H1 (cell line): ENCODE results near the gene HTR1B. TPM values are rescaled to one million over a fixed set of nuclear protein-coding genes. Genes with fewer than 3 reads are reported as not detected.

Experiments used
- CTCF ChIA-PET: fragments of 300-600 bp; sonication (Branson Sonifier 250); formaldehyde crosslinking; loops from one replicate; lab custom pipeline; 2021; ENCODE audit not compliant: partially characterized antibody; lab: Charles Lee
- POLR2A ChIA-PET: fragments of 300-600 bp; sonication (Branson Sonifier 250); formaldehyde crosslinking; loops from one replicate; lab custom pipeline; 2021; ENCODE audit warnings: inconsistent platforms; ENCODE audit not compliant: partially characterized antibody; lab: Charles Lee
- DNase-seq, 2 experiments: peaks; one replicate each; pipeline versions ENCODE4 v3.0.0 to v3.0.0-alpha.2; 2010 to 2022; ENCODE audit warnings: low spot score in 2 of 2, low read depth in 1 of 2, mixed read lengths in 1 of 2
- FAIRE-seq: peaks from 2 replicates; lab custom pipeline; 2011; peaks lifted over from hg19 to GRCh38; lab: Jason Lieb, UNC
- H2AFZ ChIP-seq: 2 replicates; pipeline ENCODE4 v1.8.1; 2012; ENCODE audit warnings: low read length, inconsistent platforms
- H2AK5ac ChIP-seq: 2 replicates; pipeline ENCODE4 v1.6.1; 2013; ENCODE audit warnings: low read depth, low read length
- H2BK120ac ChIP-seq: replicated peaks from 2 replicates; pipeline ENCODE3; 2013; ENCODE audit warnings: low read depth, low read length, inconsistent platforms
- H2BK12ac ChIP-seq: 2 replicates; pipeline ENCODE4 v1.6.1; 2013; ENCODE audit warnings: low read depth, low read length
- H2BK15ac ChIP-seq: 2 replicates; pipeline ENCODE4 v1.6.1; 2013; ENCODE audit warnings: low read length
- H2BK20ac ChIP-seq: 2 replicates; pipeline ENCODE4 v1.6.1; 2013; ENCODE audit warnings: low read length
- H2BK5ac ChIP-seq: 2 replicates; pipeline ENCODE4 v1.6.1; 2013; ENCODE audit warnings: low read depth, low read length
- H3K14ac ChIP-seq: 2 replicates; pipeline ENCODE4 v1.6.1; 2013; ENCODE audit warnings: inconsistent platforms; ENCODE audit not compliant: insufficient read length
- H3K18ac ChIP-seq: 2 replicates; pipeline ENCODE4 v1.6.1; 2013; ENCODE audit warnings: low read length; ENCODE audit errors: extremely low read depth
- H3K23ac ChIP-seq: 2 replicates; pipeline ENCODE4 v1.6.1; 2013; ENCODE audit warnings: inconsistent platforms; ENCODE audit not compliant: insufficient read length
- H3K23me2 ChIP-seq: 2 replicates; pipeline ENCODE4 v1.6.1; 2013; ENCODE audit warnings: low read depth, low read length
- H3K27ac ChIP-seq: 2 replicates; pipeline ENCODE4 v1.6.1; 2011; ENCODE audit warnings: low read depth, low read length, inconsistent platforms
- H3K27me3 ChIP-seq, 4 experiments: replicated peaks in 1 of 4; 1 replicate in 1 of 4; 2 replicates in 3 of 4; pipeline versions ENCODE4 v1.6.1 to v1.8.1; 2011 to 2013; ENCODE audit warnings: low read length in 3 of 4, mild to moderate bottlenecking in 3 of 4, inconsistent platforms in 2 of 4, mixed read lengths in 2 of 4, moderate library complexity in 1 of 4; ENCODE audit not compliant: control insufficient read depth in 3 of 4, insufficient read depth in 3 of 4; ENCODE audit errors: extremely low read depth in 1 of 4
- H3K36me3 ChIP-seq, 4 experiments: 2 replicates each; pipeline versions ENCODE4 v1.6.1 to v1.8.1; 2011 to 2013; ENCODE audit warnings: mild to moderate bottlenecking in 4 of 4, low read length in 3 of 4, moderate library complexity in 2 of 4, control low read depth in 1 of 4, inconsistent platforms in 1 of 4; ENCODE audit not compliant: insufficient read depth in 4 of 4, control insufficient read depth in 2 of 4
- H3K4ac ChIP-seq: replicated peaks from 2 replicates; pipeline ENCODE3; 2013; ENCODE audit warnings: low read length, low read depth, mixed read lengths, inconsistent platforms; ENCODE audit not compliant: insufficient read length
- H3K4me1 ChIP-seq, 4 experiments: replicated peaks in 1 of 4; 1 replicate in 1 of 4; 2 replicates in 3 of 4; pipeline versions ENCODE4 v1.6.1 to v1.8.1; 2011 to 2013; ENCODE audit warnings: low read length in 3 of 4, inconsistent platforms in 2 of 4, mixed read lengths in 1 of 4; ENCODE audit not compliant: insufficient read depth in 4 of 4, control insufficient read depth in 3 of 4
- H3K4me2 ChIP-seq, 2 experiments: 2 replicates each; pipeline versions ENCODE4 v1.6.1 to v1.8.1; 2011 to 2013; ENCODE audit warnings: low read depth in 2 of 2, low read length in 2 of 2, control low read depth in 1 of 2, inconsistent platforms in 1 of 2, mild to moderate bottlenecking in 1 of 2; ENCODE audit not compliant: insufficient read depth in 1 of 2
- H3K4me3 ChIP-seq, 4 experiments: fragments of 200-600, 300-600 bp in 1 of 4; sonication (generic), shearing (Covaris generic), sonication (Bioruptor Twin) in 1 of 4; 2 replicates each; pipeline versions ENCODE4 v1.5.1 to v1.8.1; 2011 to 2016; ENCODE audit warnings: low read length in 4 of 4, low read depth in 3 of 4, control low read depth in 2 of 4, inconsistent platforms in 2 of 4, mild to moderate bottlenecking in 2 of 4, mixed read lengths in 1 of 4, moderate library complexity in 1 of 4; ENCODE audit not compliant: insufficient read depth in 2 of 4; ENCODE audit errors: extremely low read depth in 1 of 4
- H3K56ac ChIP-seq: replicated peaks from 2 replicates; pipeline ENCODE3; 2013; ENCODE audit warnings: low read depth, mild to moderate bottlenecking, mixed read lengths, low read length, inconsistent platforms; ENCODE audit not compliant: insufficient read length
- H3K79me1 ChIP-seq: 2 replicates; pipeline ENCODE4 v1.6.1; 2013; ENCODE audit warnings: low read depth, low read length, control low read depth
- H3K79me2 ChIP-seq, 2 experiments: 2 replicates each; pipeline versions ENCODE4 v1.6.1 to v1.8.1; 2012 to 2013; ENCODE audit warnings: low read length in 2 of 2, mild to moderate bottlenecking in 2 of 2, inconsistent platforms in 1 of 2; ENCODE audit not compliant: insufficient read depth in 2 of 2, control insufficient read depth in 1 of 2
- H3K9ac ChIP-seq, 4 experiments: replicated peaks in 1 of 4; 1 replicate in 1 of 4; 2 replicates in 3 of 4; pipeline versions ENCODE4 v1.6.1 to v1.8.1; 2011 to 2013; ENCODE audit warnings: low read depth in 3 of 4, low read length in 3 of 4, control low read depth in 2 of 4, mild to moderate bottlenecking in 2 of 4, moderate library complexity in 2 of 4, inconsistent platforms in 1 of 4; ENCODE audit errors: extremely low read depth in 1 of 4
- H3K9me3 ChIP-seq, 2 experiments: 2 replicates each; pipeline versions ENCODE4 v1.6.1 to v1.8.1; 2012 to 2013; ENCODE audit warnings: mild to moderate bottlenecking in 2 of 2, moderate library complexity in 2 of 2, control low read depth in 1 of 2, inconsistent platforms in 1 of 2, low read depth in 1 of 2, low read length in 1 of 2, mixed read lengths in 1 of 2; ENCODE audit not compliant: insufficient read depth in 2 of 2
- H4K20me1 ChIP-seq, 2 experiments: replicated peaks in 1 of 2; 2 replicates each; pipeline versions ENCODE3 to v1.8.1; 2011 to 2013; ENCODE audit warnings: inconsistent platforms in 2 of 2, low read length in 2 of 2, mild to moderate bottlenecking in 1 of 2; ENCODE audit not compliant: insufficient read depth in 2 of 2, control insufficient read depth in 1 of 2
- H4K5ac ChIP-seq: 2 replicates; pipeline ENCODE4 v1.6.1; 2013; ENCODE audit warnings: low read length, low read depth, mixed read lengths, inconsistent platforms; ENCODE audit not compliant: insufficient read length
- H4K8ac ChIP-seq: 2 replicates; pipeline ENCODE4 v1.8.0; 2013; ENCODE audit warnings: mild to moderate bottlenecking, moderate library complexity, low read length, inconsistent platforms; ENCODE audit not compliant: insufficient read depth; ENCODE audit errors: extremely low read depth
- H4K91ac ChIP-seq: replicated peaks from 2 replicates; pipeline ENCODE3; 2013; ENCODE audit warnings: low read length, mixed read lengths, inconsistent platforms; ENCODE audit not compliant: insufficient read length
- ASH2L ChIP-seq: fragments of 200-600, 300-600 bp; sonication (generic); IDR thresholded peaks from one replicate; pipeline ENCODE4 v1.7.1; 2017; ENCODE audit warnings: low read length
- EZH2 ChIP-seq: fragments of 200-600 bp; sonication (generic); IDR thresholded peaks from 2 replicates; pipeline ENCODE4 v1.7.1; 2012; ENCODE audit warnings: low read depth, mild to moderate bottlenecking, moderate library complexity, low read length, inconsistent platforms; ENCODE audit not compliant: severe bottlenecking
- GTF2F1 ChIP-seq: IDR thresholded peaks from 2 replicates; pipeline ENCODE4 v1.6.1; 2012; ENCODE audit warnings: low read depth, low read length, improper control_type of control experiment, borderline replicate concordance
- RAD21 ChIP-seq, 2 experiments: IDR thresholded peaks in 1 of 2; conservative IDR thresholded peaks in 1 of 2; 2 replicates each; pipeline ENCODE4 v1.6.1; 2011; ENCODE audit warnings: low read depth in 2 of 2, low read length in 2 of 2, improper control_type of control experiment in 1 of 2, inconsistent platforms in 1 of 2, mild to moderate bottlenecking in 1 of 2, moderate library complexity in 1 of 2
- SIRT6 ChIP-seq: IDR thresholded peaks from one replicate; pipeline ENCODE4 v1.7.1; 2012; ENCODE audit warnings: low read length, inconsistent platforms
- SRF ChIP-seq: IDR thresholded peaks from 2 replicates; pipeline ENCODE4 v1.6.1; 2011; ENCODE audit warnings: mild to moderate bottlenecking, low read depth, low read length, moderate library complexity
- TCF12 ChIP-seq: IDR thresholded peaks from 2 replicates; pipeline ENCODE4 v1.6.1; 2011; ENCODE audit warnings: low read depth, mild to moderate bottlenecking, low read length
- polyA plus RNA-seq, 7 experiments: library from polyadenylated mRNA; depleted of rRNA in 3 of 7; stranded (reverse) in 5 of 7; unstranded in 2 of 7; fragments of >200 nt in 5 of 7; fragments of 200-250 nt in 2 of 7; gene quantifications; 1 replicate in 5 of 7; 2 replicates in 1 of 7; 4 replicates in 1 of 7; pipeline versions ENCODE4 v1.2.1 to v1.2.3, GENCODE V29; 2011 to 2013; ENCODE audit warnings: missing spikeins in 2 of 7, mixed read lengths in 2 of 7
- total RNA-seq: library from RNA; stranded (reverse); fragmentation: NEBNext Ultra II Directional; extraction: Animal tissue kit (Norgen Biotek cat#: 25700); gene quantifications from 2 replicates; pipeline ENCODE4 v1.2.1, GENCODE V29; 2021

Gene HTR1B
- total and polyA plus RNA-seq, 2 of the 8 experiments (the other 6 are each of a cell fraction or from before 2014, with no cell fraction given) = 1.1 to 1.4 TPM

DNA sequence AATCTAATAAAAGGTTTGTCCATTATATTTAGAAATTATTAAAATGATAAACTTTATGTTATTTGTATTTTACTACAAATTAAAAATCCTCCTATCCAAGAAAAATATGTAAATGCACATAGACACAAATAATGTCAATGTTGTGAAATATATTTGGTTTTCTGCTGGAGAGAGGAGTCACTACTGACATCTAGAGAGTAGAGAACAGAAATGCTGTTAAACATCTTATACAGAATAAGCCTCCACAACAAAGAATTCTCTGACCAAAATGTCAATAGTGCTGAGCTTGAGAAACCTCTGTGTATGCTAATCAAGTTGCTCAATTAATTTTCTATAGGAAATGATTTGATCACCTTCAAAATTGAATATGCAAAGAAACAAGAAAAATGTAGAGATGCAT is 12.4 kb downstream of the HTR1B start:
- H3K4me3 ChIP-seq = no peak overlapping the region
- H2BK120ac ChIP-seq = no peak overlapping the region
- H3K36me3 ChIP-seq = no peaks in the 10 kb centered on the region
- H4K91ac ChIP-seq = no peak overlapping the region
- H3K4me2 ChIP-seq = no peak overlapping the region
- H4K20me1 ChIP-seq = no peaks in the 10 kb centered on the region
- no peak overlapping the region for H2BK12ac ChIP-seq
- no peak for FAIRE-seq
- no peaks in the 10 kb centered on the region for H3K27me3 ChIP-seq
- H3K4ac ChIP-seq = no peak overlapping the region
- H3K23me2 ChIP-seq = no peaks in the 10 kb centered on the region
- H2BK5ac ChIP-seq = no peak overlapping the region
- H4K8ac ChIP-seq = no peak overlapping the region
- no peak overlapping the region for H2AFZ ChIP-seq
- H3K79me2 ChIP-seq = no peaks in the 10 kb centered on the region
- no peak overlapping the region for H3K9ac ChIP-seq
- no peak overlapping the region for H3K23ac ChIP-seq
- no peak overlapping the region for H2BK20ac ChIP-seq
- no peaks in the 10 kb centered on the region for H3K9me3 ChIP-seq
- no peak for DNase-seq
- H3K18ac ChIP-seq = no peak overlapping the region
- no peak overlapping the region for H2BK15ac ChIP-seq
- POLR2A ChIA-PET = no interaction called here
- TF ChIP-seq TCF12 = no peak
- TF ChIP-seq SIRT6 = no peak
- TF ChIP-seq RAD21 (IDR thresholded peaks at IDR 0.05 in 1 of 2, conservative IDR thresholded peaks at IDR 0.05 in 1 of 2; ENCODE audit: low read depth in 2 of 2, low read length in 2 of 2) = peak in 1 of 2 experiments; percentile 23; a peak in 2 of 4 replicates
- no peak for TF ChIP-seq SRF
- TF ChIP-seq GTF2F1 = no peak
- TF ChIP-seq EZH2 = no peak
- TF ChIP-seq ASH2L = no peak
- CTCF ChIA-PET = no interaction called here
- H2AK5ac ChIP-seq = no peak overlapping the region
- H3K27ac ChIP-seq = no peak overlapping the region
- H4K5ac ChIP-seq = no peak overlapping the region
- H3K4me1 ChIP-seq = peaks cover 0 to 7% (median 1%) of the 10 kb centered on the region in 4 experiments; a peak in 5 of 7 replicates
- no peak overlapping the region for H3K14ac ChIP-seq
- H3K56ac ChIP-seq = no peak overlapping the region
- no peaks in the 10 kb centered on the region for H3K79me1 ChIP-seq
